ENCODE measurements around the gene PPDPF. TPM values are rescaled to one million over a fixed set of nuclear protein-coding genes. Genes with fewer than 3 reads are reported as not detected.
A peak's percentile ranks its signal among the peaks of the same experiment; 100 is the strongest.

The PPDPF gene
- total RNA-seq, 1 donor from 2014 or later = 251 TPM

DNA sequence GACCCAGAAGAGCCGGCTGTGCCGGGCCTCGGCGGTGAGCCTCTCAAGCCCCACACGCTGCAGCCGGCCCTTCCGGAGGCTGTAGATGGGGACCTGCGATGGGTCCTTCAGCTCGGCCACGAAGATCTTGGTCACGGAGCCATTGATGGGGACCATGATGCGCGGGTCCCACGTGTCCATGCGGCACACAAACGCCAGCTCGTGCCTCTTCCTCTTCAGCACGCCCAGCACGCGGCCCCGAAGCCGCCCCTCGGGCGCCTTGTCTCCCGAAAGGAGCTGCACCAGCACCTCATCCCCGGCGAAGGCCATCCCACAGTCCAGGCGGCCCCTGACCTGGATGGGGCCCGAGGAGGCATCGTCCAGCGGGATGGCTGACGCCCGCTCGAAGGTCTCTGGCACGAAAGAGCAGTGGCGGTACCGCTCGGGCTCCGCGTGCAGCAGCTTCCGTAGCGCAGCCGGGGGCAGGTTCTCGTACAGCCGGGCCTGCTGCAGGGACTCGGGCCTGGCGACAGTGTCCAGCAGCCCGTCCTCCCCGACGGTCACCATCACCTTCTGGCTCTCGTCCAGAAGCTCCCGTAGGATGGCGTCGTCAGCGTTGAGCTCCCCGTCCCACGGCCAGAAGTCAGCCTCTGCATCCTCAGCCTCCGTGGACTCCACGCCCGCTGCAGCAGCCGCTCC, 44.6 kb downstream of the PPDPF start:
- H3K4me1 Mint-ChIP-seq (ENCODE audit: low read depth, unreplicated experiment) = no peaks in the 10 kb centered on the region
- FAIRE-seq = no peak

DNA sequence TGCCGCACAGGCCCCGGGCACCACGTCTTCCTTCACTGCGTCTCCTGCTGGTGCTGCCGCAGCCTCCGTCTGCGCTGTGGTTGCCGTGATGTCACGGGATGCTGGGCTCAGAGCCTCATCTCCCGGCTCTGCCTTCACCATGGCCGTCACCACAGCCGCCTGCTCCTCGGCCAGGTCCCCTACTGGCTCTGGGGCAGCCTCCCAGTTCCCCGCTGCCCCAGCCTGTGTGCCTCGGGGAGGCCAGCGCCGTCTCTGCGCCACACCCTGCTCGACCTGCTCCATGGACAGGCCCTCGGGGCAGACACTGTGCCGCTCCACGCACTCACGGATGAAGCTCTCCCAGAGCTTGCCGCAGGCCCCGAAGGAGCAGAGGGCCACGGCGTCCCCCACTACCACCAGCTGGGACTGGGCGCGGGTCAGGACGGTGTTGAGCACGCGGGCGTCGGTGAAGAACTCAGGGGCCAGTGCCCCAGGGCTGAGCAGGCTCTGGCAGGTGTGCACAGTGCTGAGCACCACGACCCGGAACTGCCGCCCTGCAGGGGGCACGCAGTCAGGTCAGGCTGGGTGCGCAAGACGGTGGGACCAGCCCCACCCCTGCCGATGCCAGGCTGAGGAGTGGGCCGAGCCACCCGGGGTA, 45.3 kb downstream of the PPDPF start:
- H3K9me3 ChIP-seq (ENCODE audit: insufficient read depth, low read depth, low read length) = no peaks in the 10 kb centered on the region
- Mint-ChIP-seq H3K9me3 (ENCODE audit: unreplicated experiment) (no peaks in the 10 kb centered on the region), H3K36me3 (ENCODE audit: low read depth, unreplicated experiment) (no peaks in the 10 kb centered on the region), H3K4me3 (ENCODE audit: unreplicated experiment) (peak overlapping the region; percentile 57), H3K27ac (ENCODE audit: unreplicated experiment) (no peak overlapping the region), H3K27me3 (ENCODE audit: low read depth, unreplicated experiment) (no peaks in the 10 kb centered on the region), H3K4me1 (ENCODE audit: low read depth, unreplicated experiment) (no peaks in the 10 kb centered on the region)
- H3K27ac ChIP-seq (ENCODE audit: low read depth, low read length) = no peak overlapping the region
- no peaks in the 10 kb centered on the region for H3K36me3 ChIP-seq (ENCODE audit: insufficient read depth, low read length)
- peaks cover 9% of the 10 kb centered on the region for H4K20me1 ChIP-seq (ENCODE audit: insufficient read depth, low read length)
- FAIRE-seq (no peak), DNase-seq (ENCODE audit: low read depth) (no peak)
- H3K4me2 ChIP-seq (ENCODE audit: low read length) = no peak overlapping the region
- TF ChIP-seq EZH2 (IDR thresholded peaks at IDR 0.05; ENCODE audit: insufficient read depth, low read length) = no peak
- TF ChIP-seq, protein P1, sequence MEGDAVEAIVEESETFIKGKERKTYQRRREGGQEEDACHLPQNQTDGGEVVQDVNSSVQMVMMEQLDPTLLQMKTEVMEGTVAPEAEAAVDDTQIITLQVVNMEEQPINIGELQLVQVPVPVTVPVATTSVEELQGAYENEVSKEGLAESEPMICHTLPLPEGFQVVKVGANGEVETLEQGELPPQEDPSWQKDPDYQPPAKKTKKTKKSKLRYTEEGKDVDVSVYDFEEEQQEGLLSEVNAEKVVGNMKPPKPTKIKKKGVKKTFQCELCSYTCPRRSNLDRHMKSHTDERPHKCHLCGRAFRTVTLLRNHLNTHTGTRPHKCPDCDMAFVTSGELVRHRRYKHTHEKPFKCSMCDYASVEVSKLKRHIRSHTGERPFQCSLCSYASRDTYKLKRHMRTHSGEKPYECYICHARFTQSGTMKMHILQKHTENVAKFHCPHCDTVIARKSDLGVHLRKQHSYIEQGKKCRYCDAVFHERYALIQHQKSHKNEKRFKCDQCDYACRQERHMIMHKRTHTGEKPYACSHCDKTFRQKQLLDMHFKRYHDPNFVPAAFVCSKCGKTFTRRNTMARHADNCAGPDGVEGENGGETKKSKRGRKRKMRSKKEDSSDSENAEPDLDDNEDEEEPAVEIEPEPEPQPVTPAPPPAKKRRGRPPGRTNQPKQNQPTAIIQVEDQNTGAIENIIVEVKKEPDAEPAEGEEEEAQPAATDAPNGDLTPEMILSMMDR (IDR thresholded peaks at IDR 0.05; ENCODE audit: insufficient read depth, low read depth, low read length) = no peak
- no peak overlapping the region for H3K9ac ChIP-seq (ENCODE audit: low read length)
- H3K4me3 ChIP-seq (ENCODE audit: insufficient read depth, low read depth, low read length) = no peak overlapping the region
- no peaks in the 10 kb centered on the region for H3K4me1 ChIP-seq (ENCODE audit: insufficient read depth, low read length)
- no peaks in the 10 kb centered on the region for H3K27me3 ChIP-seq (ENCODE audit: insufficient read depth, low read length)
- H2AFZ ChIP-seq (ENCODE audit: low read depth, low read length) = no peak overlapping the region
- no peaks in the 10 kb centered on the region for H3K79me2 ChIP-seq (ENCODE audit: insufficient read depth, low read length)

More for the DNA sequence above, 44.6 kb downstream of the PPDPF start:
- Mint-ChIP-seq H3K4me3 (ENCODE audit: unreplicated experiment) (no peak overlapping the region), H3K9me3 (ENCODE audit: unreplicated experiment) (no peaks in the 10 kb centered on the region), H3K27me3 (ENCODE audit: low read depth, unreplicated experiment) (no peaks in the 10 kb centered on the region), H3K27ac (ENCODE audit: unreplicated experiment) (no peak overlapping the region), H3K36me3 (ENCODE audit: low read depth, unreplicated experiment) (peaks cover 3% of the 10 kb centered on the region)
- Histone ChIP-seq H3K36me3 (ENCODE audit: insufficient read depth, low read length) (no peaks in the 10 kb centered on the region), H3K4me1 (ENCODE audit: insufficient read depth, low read length) (no peaks in the 10 kb centered on the region), H3K9ac (ENCODE audit: low read length) (no peak overlapping the region), H3K27me3 (ENCODE audit: insufficient read depth, low read length) (no peaks in the 10 kb centered on the region), H2AFZ (ENCODE audit: low read depth, low read length) (no peak overlapping the region), H3K27ac (ENCODE audit: low read depth, low read length) (no peak overlapping the region), H3K4me3 (ENCODE audit: insufficient read depth, low read depth, low read length) (no peak overlapping the region), H3K79me2 (ENCODE audit: insufficient read depth, low read length) (no peaks in the 10 kb centered on the region), H4K20me1 (ENCODE audit: insufficient read depth, low read length) (peaks cover 9% of the 10 kb centered on the region), H3K4me2 (ENCODE audit: low read length) (no peak overlapping the region), H3K9me3 (ENCODE audit: insufficient read depth, low read depth, low read length) (no peaks in the 10 kb centered on the region)
- DNase-seq (ENCODE audit: low read depth) = no peak
- no peak for TF ChIP-seq EZH2 (IDR thresholded peaks at IDR 0.05; ENCODE audit: insufficient read depth, low read length)
- TF ChIP-seq, protein P1 (IDR thresholded peaks at IDR 0.05; ENCODE audit: insufficient read depth, low read depth, low read length) = no peak

Data from astrocyte (in vitro differentiated cells and primary cell).